ENCODE results near the gene HCN1.
"Not testable (repeated sequence)": the region's sequence is repeated elsewhere in the genome, so short reads cannot be mapped to it uniquely, and the experiment has no call there.

Gene HCN1

DNA sequence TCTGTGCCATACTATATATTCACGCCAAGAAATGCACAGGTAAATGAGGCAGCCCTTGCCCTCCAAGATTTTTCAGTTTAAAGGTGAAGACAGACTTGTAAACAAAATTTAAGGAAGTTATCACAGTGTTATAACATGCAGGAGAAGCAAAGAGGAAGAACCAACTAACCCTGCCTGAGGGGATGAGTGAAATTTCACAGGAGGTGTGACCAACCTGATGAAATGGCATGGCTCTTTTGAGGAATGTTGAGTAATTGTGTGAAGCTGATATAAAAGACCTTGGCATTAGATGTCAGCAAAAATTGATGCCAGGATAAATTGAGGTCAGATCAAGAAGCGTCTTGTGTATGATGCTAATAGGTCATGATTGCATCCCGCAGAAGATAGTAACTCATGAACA lies 86.5 kb downstream of the HCN1 start:
- DNase-seq = no peak

DNA sequence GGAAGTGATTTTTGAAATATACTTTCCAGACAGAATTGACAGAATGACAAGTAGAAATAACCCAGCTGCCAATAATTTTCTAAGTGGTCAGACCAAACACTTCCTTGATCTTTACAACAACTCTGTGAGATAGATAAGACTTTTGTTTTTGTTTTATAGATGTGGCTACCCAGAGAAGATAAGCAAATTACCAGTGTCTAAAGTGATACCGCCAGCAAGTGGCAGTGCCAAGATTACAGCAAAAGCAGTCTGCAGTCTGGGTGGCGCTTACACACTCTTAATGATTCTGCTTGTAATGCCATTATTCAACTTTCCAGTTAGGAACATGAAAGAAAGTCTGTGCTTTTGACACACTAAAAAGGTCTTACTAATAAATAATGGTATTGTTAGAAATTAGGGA lies 92.1 kb downstream of the HCN1 start:
- DNase-seq = no peak

DNA sequence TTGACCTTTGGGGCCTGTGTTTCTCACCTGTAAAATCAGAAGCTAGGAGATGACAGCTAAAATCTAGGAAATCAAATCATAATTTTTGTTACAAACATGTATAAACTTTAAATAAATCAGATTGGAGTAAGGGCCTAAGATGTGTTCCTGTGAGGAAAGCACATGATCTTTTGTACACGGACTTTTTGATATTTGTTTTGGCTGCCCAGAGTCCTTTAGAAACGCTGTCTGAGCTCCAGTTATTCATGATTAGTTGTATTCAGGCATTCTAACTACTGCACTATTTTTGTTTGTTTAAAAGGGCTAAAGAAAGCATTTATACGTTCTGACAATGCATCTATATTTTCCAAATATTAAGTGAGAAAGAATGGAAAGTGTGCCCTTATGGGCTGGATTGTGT lies 94.8 kb downstream of the HCN1 start:
- no peak for DNase-seq

DNA sequence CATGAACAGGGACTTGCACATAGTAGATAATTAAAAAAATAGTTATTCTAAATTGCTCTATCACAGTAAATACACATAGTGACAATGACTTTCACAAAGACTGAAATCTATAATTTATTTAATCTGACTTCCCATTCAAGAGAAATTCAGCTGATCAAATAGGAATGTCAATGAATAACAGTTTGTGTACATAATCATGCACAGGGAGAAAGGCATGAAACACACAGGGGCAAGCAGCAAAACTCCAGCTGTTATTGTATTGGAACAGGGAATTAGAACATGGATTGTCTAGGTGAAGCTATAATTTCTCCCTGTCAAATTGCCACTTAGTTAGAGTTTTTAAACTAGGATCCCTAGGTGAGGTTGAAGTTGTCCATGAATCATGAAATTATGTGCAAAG lies 99.9 kb downstream of the HCN1 start:
- no peak for DNase-seq

DNA sequence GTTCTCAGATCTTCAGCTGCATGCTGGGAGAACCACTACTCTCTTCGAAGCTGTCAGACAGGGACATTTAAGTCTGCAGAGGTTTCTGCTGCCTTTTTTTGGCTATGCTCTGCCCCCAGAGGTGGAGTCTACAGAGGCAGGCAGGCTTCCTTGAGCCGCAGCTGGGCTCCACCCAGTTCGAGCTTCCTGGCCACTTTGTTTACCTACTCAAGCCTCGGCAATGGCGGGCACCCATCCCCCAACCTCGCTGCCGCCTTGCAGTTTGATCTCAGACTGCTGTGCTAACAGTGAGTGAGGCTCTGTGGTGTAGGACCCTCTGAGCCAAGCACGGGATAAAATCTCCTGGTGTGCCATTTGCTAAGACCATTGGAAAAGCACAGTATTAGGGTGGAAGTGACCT lies 110.2 kb downstream of the HCN1 start:
- not testable (repeated sequence) for DNase-seq

DNA sequence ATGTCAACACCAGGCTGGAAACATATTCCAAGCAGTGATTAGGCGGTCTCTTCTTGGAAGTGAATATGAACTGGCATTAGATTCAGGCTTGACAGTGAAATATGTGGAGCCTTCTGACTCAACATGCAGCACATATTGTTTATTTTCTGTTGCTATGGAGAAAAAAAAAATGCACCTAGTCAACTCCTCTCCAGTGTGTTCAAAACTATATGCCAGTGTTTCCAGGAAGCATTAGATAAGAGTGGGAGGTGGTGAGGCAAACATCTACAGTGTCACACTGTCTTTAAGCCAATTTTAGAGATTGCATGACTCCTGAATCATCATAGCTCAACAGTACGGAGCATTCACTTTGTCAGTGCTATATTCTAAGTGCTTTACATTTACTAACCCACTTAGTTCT lies 117.9 kb downstream of the HCN1 start:
- no peak for DNase-seq

DNA sequence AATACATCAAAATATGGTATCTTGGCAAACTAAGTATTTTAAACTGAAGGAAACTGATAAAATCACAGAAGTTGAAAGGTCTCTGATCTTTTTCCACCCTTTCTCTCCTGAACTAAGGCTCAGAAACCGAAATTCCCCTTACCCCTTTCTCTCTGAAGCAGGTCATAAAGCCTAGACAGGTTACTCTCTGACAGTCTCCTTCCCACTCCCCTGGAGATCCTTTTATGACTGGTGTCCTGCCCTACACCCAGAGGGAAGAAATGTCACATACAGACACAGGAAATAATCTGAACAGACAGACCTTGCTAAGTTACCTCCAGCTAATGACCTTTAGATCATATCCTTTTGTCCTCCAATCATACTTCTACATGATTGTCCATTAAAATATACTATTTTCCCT lies 127.4 kb downstream of the HCN1 start:
- DNase-seq = no peak

DNA sequence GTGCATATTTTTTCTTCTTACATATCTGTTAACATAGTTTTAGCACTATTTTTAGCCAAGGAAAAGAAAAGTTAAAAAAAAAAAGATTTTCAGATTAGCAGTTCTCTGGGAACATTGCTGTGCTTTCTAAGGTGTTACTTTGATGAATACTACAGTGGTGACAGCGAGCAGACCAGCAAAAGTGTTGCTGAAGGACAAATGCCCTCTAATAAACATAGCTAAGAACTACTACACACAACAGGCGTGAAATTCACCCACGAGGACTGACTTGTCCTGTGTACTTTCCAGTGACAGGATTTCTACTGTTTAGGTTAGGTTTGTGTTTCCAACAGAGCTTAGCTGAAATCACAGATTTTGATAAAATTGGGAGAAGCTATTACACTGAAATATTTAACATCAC lies 153.8 kb downstream of the HCN1 start:
- DNase-seq = no peak

DNA sequence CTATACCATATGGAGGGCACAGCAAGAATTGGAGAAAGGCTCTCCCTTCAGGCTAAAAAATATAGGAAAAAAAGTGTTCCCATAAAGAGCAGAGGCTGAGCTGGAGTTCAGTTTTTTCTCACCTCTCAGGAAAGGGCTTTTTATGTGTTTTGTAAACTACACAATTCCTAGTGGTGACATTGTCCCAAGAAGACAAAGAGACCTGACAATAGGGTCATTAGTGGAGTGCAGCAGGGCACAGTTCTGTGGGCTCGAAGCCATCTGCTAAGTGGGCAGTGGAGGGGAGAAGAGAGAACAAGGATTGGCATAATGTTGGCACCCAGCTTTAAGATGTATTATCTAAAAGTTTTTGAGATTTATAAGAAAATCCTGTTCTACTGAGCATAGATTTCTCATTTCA lies 162.5 kb downstream of the HCN1 start:
- DNase-seq = no peak

DNA sequence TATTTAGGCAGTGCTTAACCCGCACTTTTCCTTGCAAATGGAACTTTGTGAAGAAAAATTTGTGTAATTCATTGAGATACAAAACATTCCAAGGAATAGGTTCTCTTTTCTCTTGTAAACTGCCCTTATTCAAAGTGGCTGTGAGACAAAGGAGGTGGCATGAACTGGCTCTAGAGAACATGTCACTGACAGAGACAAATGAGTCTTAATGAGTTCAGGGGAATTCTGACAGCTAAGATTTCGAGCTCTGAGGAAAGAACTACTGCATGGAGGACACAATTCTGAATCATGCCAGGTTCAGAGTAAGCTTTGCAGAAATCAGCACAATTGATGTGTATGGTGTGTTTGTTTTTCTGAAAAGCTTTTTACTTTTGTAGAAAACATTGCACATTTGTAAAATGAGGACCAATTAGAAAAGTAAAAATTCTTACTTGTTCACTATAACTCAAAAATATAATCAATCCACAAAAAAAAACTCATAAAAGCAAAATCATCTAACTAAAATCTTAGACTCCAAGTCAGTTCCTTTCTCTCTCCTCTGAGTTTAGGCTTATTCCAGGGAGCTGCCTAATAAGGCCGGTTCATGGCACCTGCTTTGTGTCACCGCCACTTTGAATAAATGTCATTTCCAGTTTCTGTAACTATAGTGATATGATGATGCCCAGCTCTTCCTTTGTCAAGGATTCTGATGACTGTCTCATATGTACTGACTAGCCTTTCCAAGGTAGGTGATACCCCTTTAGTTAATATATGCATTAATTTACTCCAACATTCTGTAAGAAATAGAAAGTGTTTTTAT lies 163.2 kb downstream of the HCN1 start:
- no peak for DNase-seq

DNA sequence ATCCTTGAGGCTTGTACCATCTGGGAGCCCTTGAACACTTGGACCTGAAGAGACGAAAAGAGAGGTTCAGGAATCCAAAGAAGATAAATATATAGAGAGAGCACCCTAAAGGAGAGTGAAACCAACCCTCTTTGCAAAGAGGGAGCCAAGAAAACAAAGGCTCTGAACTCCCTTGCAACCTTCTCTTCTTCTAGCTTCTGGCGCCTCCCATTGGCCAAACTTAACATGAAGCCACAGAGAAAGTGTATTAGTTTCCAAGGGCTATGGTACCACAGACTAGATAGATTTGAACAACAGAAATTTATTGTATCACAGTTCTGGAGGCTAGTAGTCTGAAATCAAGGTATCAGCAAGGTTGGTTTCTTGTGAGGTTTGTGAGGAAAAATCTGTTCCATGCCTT lies 175.1 kb downstream of the HCN1 start:
- no peak for DNase-seq

DNA sequence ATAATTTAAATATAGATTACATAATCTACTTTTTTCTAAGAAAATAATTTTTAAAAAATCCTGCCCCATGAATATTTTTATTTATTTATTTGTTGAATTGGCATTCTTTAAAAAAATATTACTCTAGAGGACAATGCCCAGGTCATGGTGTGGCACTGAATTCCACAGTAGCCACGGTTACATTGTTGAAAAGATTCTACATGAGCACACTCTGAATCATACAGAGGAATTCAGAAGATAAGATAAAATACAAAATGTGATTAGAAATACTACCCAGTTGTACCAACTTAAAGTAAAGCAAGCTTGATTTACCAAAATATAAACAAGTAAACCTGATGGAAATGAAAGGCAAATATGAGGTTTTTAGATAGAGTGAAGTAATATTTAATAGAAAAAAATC lies 183.7 kb downstream of the HCN1 start:
- DNase-seq = no peak

DNA sequence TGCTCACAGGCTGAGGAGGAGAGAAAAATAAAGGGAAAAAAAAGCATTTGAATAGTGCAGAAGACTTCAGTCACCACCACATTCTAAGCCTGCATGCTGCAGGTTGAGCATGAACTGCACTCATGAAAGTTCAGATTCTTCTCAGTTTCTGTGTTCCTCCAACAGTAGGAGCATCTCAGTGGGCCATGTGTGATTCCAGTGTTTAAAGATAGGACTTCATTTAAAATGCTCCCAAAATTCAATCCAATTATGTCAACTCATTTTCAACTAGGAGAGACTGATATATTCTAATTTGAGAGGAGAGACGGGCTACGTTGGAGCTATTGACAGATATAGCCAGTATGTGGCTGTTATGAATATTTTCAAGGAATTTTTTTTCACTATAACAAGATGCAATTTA lies 186.8 kb downstream of the HCN1 start:
- DNase-seq = no peak

DNA sequence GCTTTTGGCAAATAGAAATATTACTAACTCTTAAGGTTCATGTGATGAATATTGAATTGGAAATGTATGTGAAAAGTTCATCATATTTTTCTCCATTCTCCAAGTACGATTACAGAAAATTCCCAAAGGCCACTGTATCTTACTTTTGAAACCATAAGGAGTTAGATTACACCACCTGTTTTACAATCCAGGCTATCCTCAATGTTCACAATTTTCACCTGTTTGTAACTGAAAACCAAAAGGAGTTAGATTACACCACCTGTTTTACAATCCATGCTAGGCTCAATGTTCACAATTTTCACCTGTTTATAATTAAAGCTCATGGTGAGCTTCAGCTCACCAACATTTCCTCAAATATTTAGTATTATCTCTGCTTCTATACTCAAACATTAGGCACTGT lies 188.0 kb downstream of the HCN1 start:
- DNase-seq = no peak

DNA sequence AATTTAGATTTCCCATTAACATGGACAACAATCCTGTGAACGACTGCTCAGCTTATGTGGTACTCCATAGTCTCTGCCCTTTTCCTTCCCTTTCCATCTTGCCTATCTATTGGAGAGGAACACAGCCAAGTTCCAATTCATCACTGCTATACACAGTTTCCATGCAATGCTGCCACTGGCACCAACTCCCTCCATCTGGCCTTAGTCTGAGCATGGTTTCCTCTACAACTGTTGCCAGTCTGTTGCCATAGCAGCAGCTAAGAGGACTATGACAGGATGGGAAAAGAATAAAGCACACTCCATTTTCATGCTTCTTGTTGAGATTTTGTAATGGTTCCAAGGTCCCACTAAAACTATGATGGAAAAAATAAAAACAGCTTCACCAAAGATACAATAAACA lies 189.0 kb downstream of the HCN1 start:
- DNase-seq = no peak

DNA sequence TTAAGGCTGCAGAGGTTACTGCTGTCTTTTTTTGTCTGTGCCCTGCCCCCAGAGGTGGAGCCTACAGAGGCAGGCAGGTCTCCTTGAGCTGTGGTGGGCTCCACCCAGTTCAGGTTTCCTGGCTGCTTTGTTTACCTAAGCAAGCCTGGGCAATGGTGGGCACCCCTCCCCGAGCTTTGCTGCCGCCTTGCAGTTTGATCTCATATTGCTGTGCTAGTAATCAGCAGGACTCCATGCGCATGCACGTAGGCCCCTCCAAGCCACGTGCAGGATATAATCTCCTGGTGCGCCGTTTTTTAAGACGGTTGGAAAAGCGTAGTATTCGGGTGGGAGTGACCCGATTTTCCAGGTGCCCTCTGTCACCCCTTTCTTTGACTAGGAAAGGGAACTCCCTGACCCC lies 197.2 kb downstream of the HCN1 start:
- DNase-seq = not testable (repeated sequence)

DNA sequence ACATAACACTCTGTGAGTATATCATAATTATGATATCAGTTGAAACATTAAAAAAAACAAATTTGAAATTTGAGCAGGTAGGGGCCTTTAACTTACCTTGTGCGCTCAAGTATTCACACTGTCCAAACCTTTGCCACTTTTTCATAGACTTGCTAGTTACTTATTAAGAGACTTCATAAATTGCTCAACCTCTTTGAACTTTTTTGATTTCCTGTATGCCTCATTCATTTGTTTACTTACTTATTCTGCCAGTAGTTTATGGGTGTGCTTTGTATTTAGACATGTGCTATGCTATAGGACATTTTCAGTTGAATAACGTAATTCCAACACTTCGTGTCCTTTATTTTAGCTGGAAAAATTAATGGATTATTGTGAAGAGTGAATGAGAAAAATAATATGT lies 204.8 kb downstream of the HCN1 start:
- no peak for DNase-seq

DNA sequence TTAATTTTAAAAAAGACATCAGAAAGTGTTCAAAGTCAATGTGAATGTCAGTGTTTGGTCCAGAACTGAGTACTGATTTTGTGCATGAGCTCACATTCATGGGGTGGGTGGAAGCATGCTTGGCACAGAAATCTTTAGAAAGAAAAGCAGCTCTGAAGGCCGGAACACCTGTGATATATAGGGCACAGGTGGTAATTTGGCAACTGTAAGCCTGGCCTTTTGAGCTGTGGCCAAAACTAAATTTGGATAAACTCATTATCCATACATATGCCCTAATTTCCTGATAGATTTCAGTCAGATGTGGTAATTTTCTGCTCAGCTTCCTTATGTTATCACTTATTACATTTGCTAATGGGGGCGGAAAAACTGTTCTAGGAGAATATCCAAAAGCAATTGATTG lies 211.4 kb downstream of the HCN1 start:
- DNase-seq = no peak

DNA sequence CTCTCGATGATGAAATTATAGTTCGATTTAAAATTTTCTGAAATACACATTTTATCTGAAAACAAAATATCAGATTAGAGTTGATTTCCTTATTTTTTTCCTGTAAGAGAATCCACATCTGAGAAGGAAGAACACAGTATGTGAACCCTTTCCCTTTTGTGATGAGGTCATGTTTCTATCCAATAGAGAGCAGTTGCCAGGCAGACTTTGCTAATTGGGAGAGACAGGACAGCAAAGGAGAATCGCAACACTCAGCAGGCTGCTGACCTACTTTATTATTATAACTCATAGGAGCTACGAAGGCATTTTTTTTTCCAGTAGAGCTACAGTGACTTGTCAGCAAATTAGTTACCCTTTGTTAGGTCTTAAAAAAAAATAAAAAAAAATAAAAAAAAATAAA lies 242.1 kb downstream of the HCN1 start:
- DNase-seq = no peak

DNA sequence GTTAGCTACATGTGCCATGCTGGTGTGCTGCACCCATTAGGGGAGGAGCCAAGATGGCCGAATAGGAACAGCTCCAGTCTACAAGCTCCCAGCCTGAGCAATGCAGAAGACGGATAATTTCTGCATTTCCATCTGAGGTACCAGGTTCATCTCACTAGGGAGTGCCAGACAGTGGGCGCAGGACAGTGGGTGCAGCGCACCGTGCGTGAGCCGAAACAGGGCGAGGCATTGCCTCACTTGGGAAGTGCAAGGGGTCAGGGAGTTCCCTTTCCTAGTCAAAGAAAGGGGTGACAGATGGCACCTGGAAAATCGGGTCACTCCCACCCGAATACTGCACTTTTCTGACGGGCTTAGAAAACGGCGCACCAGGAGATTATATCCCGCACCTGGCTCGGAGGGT lies 251.3 kb downstream of the HCN1 start:
- DNase-seq = not testable (repeated sequence)

DNA sequence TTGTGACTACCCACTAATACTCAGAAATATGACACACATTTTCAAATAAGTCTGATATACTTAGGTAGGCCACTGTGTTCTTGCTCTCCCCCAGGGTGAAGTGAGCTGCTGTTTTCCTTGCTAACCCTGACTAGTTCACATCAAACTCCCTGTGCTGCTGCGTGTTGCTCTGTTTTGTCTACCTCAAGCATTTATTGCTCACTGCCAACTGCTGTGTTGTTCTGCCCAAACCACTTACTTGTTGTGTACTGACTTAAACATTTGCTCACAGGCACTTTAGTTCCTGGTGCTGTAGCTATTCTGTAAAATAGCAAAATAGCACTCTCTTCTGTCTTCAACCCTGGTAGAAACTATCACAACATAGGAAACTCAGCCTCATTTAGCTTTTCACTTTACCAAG lies 255.7 kb downstream of the HCN1 start:
- no peak for DNase-seq

DNA sequence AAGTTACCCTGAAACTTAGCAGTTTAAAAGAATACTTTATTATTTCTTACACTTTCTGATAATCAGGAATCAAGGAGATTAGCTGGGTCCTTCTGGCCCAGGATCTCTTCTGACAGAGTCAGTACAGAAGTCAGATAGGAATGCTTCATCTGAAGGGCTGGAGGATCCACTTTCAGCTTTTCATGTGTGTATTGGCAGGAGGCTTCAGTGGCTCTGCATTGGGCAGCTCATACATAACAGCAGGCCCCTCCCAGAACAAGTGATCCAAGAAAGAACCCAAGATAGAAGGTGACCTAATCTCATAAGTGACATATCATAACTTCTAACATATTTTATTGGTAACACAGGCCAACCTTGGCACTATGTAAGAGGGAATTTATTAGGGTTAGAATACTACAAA lies 258.4 kb downstream of the HCN1 start:
- no peak for DNase-seq

DNA sequence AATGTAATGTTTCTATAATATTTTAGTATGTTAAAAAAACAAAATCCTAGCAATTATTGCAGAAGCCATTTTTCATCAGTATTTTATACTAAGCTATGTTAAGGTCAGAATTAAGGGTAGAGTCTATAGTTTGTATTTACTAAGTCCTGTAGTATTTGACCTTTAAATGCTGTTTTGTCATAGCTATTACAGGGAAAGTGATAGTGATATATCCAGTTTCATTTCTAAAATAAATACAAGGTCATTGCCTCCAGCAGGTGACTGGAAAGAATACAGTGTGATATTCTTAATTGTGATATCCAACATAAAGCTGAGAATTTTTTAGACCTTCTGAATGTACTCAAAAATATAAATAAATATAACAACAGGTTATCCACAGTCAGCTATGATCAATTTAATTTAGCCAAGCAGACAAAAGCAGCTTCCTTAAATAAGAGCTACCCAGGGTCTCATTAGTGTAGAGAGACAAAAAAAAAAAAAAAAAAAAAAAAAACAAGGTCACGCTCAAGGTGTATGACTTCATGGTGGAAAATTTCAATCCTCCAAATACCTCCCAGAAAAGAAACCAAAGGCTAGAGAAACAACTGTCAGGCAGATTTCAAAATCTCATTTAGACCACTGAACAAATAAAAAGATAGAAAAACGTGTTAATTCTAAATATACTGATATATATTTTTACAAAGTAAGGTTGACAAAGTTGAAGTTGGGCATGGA lies 278.7 kb downstream of the HCN1 start:
- DNase-seq = no peak

DNA sequence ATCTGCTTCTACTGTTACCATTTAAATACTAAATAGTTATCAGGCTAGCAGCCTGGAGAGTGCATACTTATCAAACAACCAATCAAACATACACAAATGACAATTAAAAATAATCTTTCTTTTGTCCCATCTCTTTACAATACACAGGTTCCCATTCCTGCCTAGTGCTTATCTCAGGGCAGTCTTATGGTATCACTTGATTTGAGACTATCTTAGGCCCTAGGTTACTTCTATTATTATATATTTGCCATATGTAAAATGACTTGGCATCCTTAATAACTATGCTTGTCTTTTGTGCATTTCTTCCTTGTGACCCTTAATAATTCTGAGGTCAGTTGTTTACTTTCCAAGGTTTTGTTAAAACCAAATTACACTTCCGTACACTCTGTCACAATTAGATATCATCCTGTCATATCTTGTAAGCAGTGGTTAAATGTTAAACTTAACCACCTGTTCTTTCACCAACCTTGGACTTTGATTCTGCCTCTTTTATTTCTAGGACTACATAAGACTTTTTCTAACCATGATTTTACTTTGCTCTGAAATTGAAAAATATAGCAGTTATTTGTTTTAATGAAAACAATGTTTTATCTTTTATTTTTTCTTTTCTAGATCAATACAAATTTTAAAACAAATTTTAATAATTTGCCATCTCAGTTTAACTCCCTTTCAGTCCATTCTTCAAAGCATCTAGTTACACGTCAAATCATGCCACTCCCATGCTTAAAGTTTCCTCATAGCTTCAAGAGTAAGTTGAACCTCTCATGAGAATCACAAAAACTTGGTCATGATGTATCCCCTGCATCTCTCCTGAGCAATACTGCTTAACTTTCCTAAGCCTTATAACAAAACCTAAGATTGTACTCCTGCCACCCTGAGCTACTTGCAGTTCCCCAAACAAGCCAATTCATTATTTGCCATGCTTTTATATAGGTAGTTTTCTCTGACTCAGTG lies 281.3 kb downstream of the HCN1 start:
- no peak for DNase-seq

Measured in stimulated activated naive CD4-positive, alpha-beta T cell treated with Interleukin-2 at 50 U/mL for 16 hours (primary cell).